OCI-LY7 (cell line): ENCODE results near the gene ECI1.
A peak's percentile ranks its signal among the peaks of the same experiment; 100 is the strongest.

Source experiments
- EZH2phosphoT487 ChIP-seq: fragments of 200-600 bp; sonication (generic); IDR thresholded peaks from 2 replicates; pipeline ENCODE4 v1.6.1; 2018; ENCODE audit warnings: low read depth, borderline replicate concordance, mild to moderate bottlenecking, mixed run types, antibody characterized with exemption, low read length, moderate library complexity, mixed read lengths
- TF ChIP-seq, protein P1 (sequence below): fragments of 200-600 bp; sonication (generic); conservative IDR thresholded peaks from 2 replicates; pipeline ENCODE4 v1.5.1; 2014; ENCODE audit warnings: mild to moderate bottlenecking, antibody characterized with exemption, low read length, moderate library complexity, mixed read lengths

DNA sequence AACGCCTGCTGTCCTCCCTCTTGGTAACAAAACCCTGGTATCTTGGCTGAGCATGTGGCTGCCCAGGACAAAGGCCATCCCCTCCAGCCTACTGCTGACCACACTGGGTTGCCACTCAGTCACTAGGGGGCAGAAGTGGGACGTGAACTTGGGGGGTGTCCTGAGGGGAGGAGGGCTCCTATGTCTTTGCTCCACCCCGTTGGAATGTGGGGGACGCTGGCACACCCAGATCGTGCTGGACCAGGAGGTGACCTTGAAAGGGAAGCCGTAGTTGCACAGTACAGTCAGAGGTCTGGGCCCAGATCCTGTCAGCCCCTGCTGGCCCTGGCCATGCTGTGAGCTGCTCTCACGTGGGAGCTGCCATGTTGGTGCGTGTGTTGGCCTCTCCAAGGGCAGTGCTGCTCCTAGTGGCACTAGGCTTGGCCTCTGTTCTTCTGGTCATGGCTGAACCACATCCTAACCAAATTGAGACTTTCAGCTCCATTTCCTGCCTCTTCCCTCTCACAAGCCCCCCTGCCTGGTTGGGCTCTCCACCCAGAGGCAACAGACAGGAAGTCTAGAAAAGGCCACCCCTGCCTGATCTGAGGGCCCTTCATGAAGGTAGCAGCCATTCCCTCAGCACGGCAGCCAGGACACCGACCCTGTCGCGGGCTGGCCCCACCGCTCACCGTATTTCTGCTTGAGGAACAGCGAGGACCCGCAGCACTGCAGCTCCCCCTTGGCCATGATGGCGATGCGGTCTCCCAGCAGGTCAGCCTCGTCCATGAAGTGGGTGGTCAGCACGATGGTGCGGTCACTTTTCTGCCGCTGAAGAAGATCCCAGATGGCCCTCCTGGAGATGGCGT is 45.5 kb upstream of the ECI1 start:
- TF ChIP-seq, protein P1, sequence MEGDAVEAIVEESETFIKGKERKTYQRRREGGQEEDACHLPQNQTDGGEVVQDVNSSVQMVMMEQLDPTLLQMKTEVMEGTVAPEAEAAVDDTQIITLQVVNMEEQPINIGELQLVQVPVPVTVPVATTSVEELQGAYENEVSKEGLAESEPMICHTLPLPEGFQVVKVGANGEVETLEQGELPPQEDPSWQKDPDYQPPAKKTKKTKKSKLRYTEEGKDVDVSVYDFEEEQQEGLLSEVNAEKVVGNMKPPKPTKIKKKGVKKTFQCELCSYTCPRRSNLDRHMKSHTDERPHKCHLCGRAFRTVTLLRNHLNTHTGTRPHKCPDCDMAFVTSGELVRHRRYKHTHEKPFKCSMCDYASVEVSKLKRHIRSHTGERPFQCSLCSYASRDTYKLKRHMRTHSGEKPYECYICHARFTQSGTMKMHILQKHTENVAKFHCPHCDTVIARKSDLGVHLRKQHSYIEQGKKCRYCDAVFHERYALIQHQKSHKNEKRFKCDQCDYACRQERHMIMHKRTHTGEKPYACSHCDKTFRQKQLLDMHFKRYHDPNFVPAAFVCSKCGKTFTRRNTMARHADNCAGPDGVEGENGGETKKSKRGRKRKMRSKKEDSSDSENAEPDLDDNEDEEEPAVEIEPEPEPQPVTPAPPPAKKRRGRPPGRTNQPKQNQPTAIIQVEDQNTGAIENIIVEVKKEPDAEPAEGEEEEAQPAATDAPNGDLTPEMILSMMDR: peak; percentile 68
- no peak for TF ChIP-seq EZH2phosphoT487
